Measurements from ENCODE around the gene CDSN.
"Not testable (repeated sequence)": the region's sequence is repeated elsewhere in the genome, so short reads cannot be mapped to it uniquely, and the experiment has no call there.

Gene CDSN

GRCh38 chr6:31070711-31071197 lies 49.5 kb downstream of the CDSN start:
- Histone ChIP-seq H3K4me1 (ENCODE audit: control insufficient read depth in 5 of 5, insufficient read depth in 5 of 5, low read length in 5 of 5) (peaks cover 3 to 9% (median 7%) of the 10 kb centered on the region in 5 donors), H3K27me3 (ENCODE audit: control insufficient read depth in 5 of 5, insufficient read depth in 4 of 5, low read length in 5 of 5) (peaks cover 0 to under 1% (median 0%) of the 10 kb centered on the region in 5 donors), H3K9ac (ENCODE audit: low read length in 5 of 5) (no peak overlapping the region), H3K27ac (ENCODE audit: low read depth, low read length) (no peak overlapping the region), H3K9me3 (ENCODE audit: control insufficient read depth in 5 of 5, low read length in 5 of 5) (no peaks in the 10 kb centered on the region), H3K36me3 (ENCODE audit: control insufficient read depth in 5 of 5, insufficient read depth in 5 of 5, low read length in 5 of 5) (no peaks in the 10 kb centered on the region), H3K4me3 (ENCODE audit: low read depth in 1 of 5, low read length in 5 of 5) (no peak overlapping the region)

DNA sequence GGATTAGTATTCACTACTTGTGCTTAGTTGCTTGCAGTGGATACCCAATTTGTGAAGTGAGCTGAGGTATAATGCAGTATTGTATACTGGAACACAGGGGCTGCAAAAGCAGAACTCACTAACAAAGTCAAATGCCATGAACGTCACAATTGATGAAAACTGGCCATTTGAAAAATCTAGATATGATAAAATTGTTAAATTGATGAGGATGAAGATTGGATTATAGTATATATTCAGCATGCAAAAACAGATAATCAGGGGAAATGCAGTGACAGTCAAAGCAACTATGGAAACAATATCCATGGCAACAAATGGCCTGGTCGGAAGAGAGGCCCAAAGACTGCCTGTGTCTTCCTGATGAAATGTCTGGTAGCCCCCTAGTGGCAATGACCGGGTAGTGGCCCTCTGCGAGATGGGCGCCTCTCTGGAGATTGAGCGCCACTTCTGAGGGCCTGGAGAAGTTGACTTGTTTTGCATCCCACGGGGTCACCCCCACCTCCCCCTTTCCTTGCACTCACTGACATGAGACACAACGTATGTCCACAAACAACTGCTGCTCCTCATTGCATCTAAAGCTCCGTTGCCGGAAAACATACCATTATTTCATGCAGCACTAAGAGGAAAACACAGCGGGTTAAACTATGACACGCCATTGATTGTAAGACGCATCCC lies 51.4 kb downstream of the CDSN start:
- H3K27me3 ChIP-seq (ENCODE audit: control insufficient read depth in 5 of 5, insufficient read depth in 4 of 5, low read length in 5 of 5), result peaks cover 0 to 5% (median 0%) of the 10 kb centered on the region in 5 donors
- H3K36me3 ChIP-seq (ENCODE audit: control insufficient read depth in 5 of 5, insufficient read depth in 5 of 5, low read length in 5 of 5), result no peaks in the 10 kb centered on the region
- no peak overlapping the region for H3K4me3 ChIP-seq (ENCODE audit: low read depth in 1 of 5, low read length in 5 of 5)
- H3K9ac ChIP-seq (ENCODE audit: low read length in 5 of 5), result no peak overlapping the region
- H3K4me1 ChIP-seq (ENCODE audit: control insufficient read depth in 5 of 5, insufficient read depth in 5 of 5, low read length in 5 of 5), result peaks cover 3 to 9% (median 7%) of the 10 kb centered on the region in 5 donors
- no peak overlapping the region for H3K27ac ChIP-seq (ENCODE audit: low read depth, low read length)
- H3K9me3 ChIP-seq (ENCODE audit: control insufficient read depth in 5 of 5, low read length in 5 of 5), result no peaks in the 10 kb centered on the region

- H3K4me3 ChIP-seq (ENCODE audit: low read depth in 1 of 5, low read length in 5 of 5); H3K9me3 ChIP-seq (ENCODE audit: control insufficient read depth in 5 of 5, low read length in 5 of 5); H3K27ac ChIP-seq (ENCODE audit: low read depth, low read length); H3K27me3 ChIP-seq (ENCODE audit: control insufficient read depth in 5 of 5, insufficient read depth in 4 of 5, low read length in 5 of 5); H3K36me3 ChIP-seq (ENCODE audit: control insufficient read depth in 5 of 5, insufficient read depth in 5 of 5, low read length in 5 of 5); H3K4me1 ChIP-seq (ENCODE audit: control insufficient read depth in 5 of 5, insufficient read depth in 5 of 5, low read length in 5 of 5); H3K9ac ChIP-seq (ENCODE audit: low read length in 5 of 5): not testable (repeated sequence)
These were observed 52.2 kb downstream of the CDSN start for GRCh38 chr6:31067891-31068668.

GRCh38 chr6:31067028-31067427 lies 53.2 kb downstream of the CDSN start:
- not testable (repeated sequence) for H3K27me3 ChIP-seq (ENCODE audit: control insufficient read depth in 5 of 5, insufficient read depth in 4 of 5, low read length in 5 of 5); H3K36me3 ChIP-seq (ENCODE audit: control insufficient read depth in 5 of 5, insufficient read depth in 5 of 5, low read length in 5 of 5); H3K9ac ChIP-seq (ENCODE audit: low read length in 5 of 5); H3K9me3 ChIP-seq (ENCODE audit: control insufficient read depth in 5 of 5, low read length in 5 of 5); H3K4me3 ChIP-seq (ENCODE audit: low read depth in 1 of 5, low read length in 5 of 5); H3K4me1 ChIP-seq (ENCODE audit: control insufficient read depth in 5 of 5, insufficient read depth in 5 of 5, low read length in 5 of 5); H3K27ac ChIP-seq (ENCODE audit: low read depth, low read length)

DNA sequence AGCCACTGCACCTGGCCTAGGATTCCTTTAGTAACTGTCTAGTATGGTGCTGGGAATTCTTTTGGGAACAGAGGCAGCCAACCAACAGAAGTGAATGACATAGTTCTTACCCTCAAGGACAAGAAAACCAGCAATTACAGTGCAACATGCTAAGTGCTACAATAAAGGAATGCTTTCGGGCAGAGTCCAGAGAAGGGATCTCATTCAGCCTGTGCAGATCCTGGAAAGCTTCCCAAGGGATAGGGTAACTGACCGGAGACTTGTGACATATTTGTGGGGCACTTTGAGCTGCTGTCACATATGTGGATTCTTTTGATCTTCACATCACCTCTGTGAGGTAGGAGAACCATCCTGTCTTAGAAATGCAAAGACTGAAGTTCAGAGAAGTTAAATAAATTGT lies 54.7 kb downstream of the CDSN start:
- H3K27me3 ChIP-seq (ENCODE audit: control insufficient read depth in 5 of 5, insufficient read depth in 4 of 5, low read length in 5 of 5), result peaks cover 0 to 7% (median 2%) of the 10 kb centered on the region in 5 donors
- H3K36me3 ChIP-seq (ENCODE audit: control insufficient read depth in 5 of 5, insufficient read depth in 5 of 5, low read length in 5 of 5), result no peaks in the 10 kb centered on the region
- no peak overlapping the region for H3K4me3 ChIP-seq (ENCODE audit: low read depth in 1 of 5, low read length in 5 of 5)
- H3K9me3 ChIP-seq (ENCODE audit: control insufficient read depth in 5 of 5, low read length in 5 of 5), result no peaks in the 10 kb centered on the region
- H3K4me1 ChIP-seq (ENCODE audit: control insufficient read depth in 5 of 5, insufficient read depth in 5 of 5, low read length in 5 of 5), result no peaks in the 10 kb centered on the region
- H3K27ac ChIP-seq (ENCODE audit: low read depth, low read length), result no peak overlapping the region
- no peak overlapping the region for H3K9ac ChIP-seq (ENCODE audit: low read length in 5 of 5)

Data from subcutaneous abdominal adipose tissue (tissue), 5 donors.